Bronchial epithelial cell (primary cell): Measurements from ENCODE around the gene TP73. TPM values are rescaled to one million over a fixed set of nuclear protein-coding genes. Genes with fewer than 3 reads are reported as not detected.

Source experiments
- DNase-seq: peaks from one replicate; pipeline ENCODE4 v3.0.0-alpha.2; 2010; ENCODE audit warnings: low read depth
- FAIRE-seq: peaks from 2 replicates; lab custom pipeline; 2011; peaks lifted over from hg19 to GRCh38; lab: Jason Lieb, UNC
- H3K27me3 ChIP-seq: 2 replicates; pipeline ENCODE4 v1.5.1; 2011; ENCODE audit warnings: low read length; ENCODE audit not compliant: control insufficient read depth, insufficient read depth
- H3K36me3 ChIP-seq: 2 replicates; pipeline ENCODE4 v1.5.1; 2011; ENCODE audit warnings: low read length; ENCODE audit not compliant: control insufficient read depth, insufficient read depth
- H3K4me3 ChIP-seq: 2 replicates; pipeline ENCODE4 v1.5.1; 2011; ENCODE audit warnings: mild to moderate bottlenecking, low read depth, low read length, control low read depth
- CTCF ChIP-seq: IDR thresholded peaks from 2 replicates; pipeline ENCODE4 v1.5.1; 2011; ENCODE audit warnings: mild to moderate bottlenecking, moderate library complexity, low read length, control low read depth, inconsistent platforms; ENCODE audit not compliant: insufficient read depth, severe bottlenecking
- total RNA-seq: library from RNA; depleted of rRNA; stranded (reverse); fragments of >200 nt; gene quantifications from 2 replicates; pipeline ENCODE4 v1.2.1, GENCODE V29; 2014

The TP73 gene
- total RNA-seq, 1 donor from 2014 or later, result under 0.01 TPM

- TF ChIP-seq CTCF, result no peak
- Histone ChIP-seq H3K4me3 (no peak overlapping the region), H3K27me3 (peaks cover 33% of the 10 kb centered on the region), H3K36me3 (no peaks in the 10 kb centered on the region)
- FAIRE-seq (no peak), DNase-seq (no peak)
Observed at GRCh38 chr1:3610527-3611169, 41.7 kb upstream of the TP73 start.

GRCh38 chr1:3611170-3612019, 40.9 kb upstream of the TP73 start, which contains the start of gene MEGF6:
Gene MEGF6, minus strand, starts transcription at chr1:3611508. Its CDS starts 240 bp downstream, at chr1:3611268.
- FAIRE-seq (no peak), DNase-seq (no peak)
- Histone ChIP-seq H3K4me3 (peak within 1 kb of the TSS; percentile 16), H3K36me3 (no peaks in the 10 kb centered on the region), H3K27me3 (peaks cover 33% of the 10 kb centered on the region)
- no peak for TF ChIP-seq CTCF

- H3K4me3 ChIP-seq, result no peak overlapping the region
- peaks cover 33% of the 10 kb centered on the region for H3K27me3 ChIP-seq
- no peak for TF ChIP-seq CTCF
- H3K36me3 ChIP-seq, result no peaks in the 10 kb centered on the region
- no peak for FAIRE-seq
- no peak for DNase-seq
Observed at GRCh38 chr1:3612123-3612522, 40.2 kb upstream of the TP73 start.

- TF ChIP-seq CTCF, result peak; percentile 88
- FAIRE-seq, result peak; percentile 13
- no peak overlapping the region for H3K4me3 ChIP-seq
- no peaks in the 10 kb centered on the region for H3K36me3 ChIP-seq
- peak; percentile 2 for DNase-seq
- H3K27me3 ChIP-seq, result peaks cover 20% of the 10 kb centered on the region
Observed at GRCh38 chr1:3614755-3615742, 37.3 kb upstream of the TP73 start.

GRCh38 chr1:3616861-3617260, 35.5 kb upstream of the TP73 start:
- no peak for DNase-seq
- H3K4me3 ChIP-seq, result no peak overlapping the region
- peaks cover 13% of the 10 kb centered on the region for H3K27me3 ChIP-seq
- H3K36me3 ChIP-seq, result no peaks in the 10 kb centered on the region
- TF ChIP-seq CTCF, result no peak
- no peak for FAIRE-seq
